A673 (cell line): ENCODE results near the gene KIAA1549.

Experiments
- CTCF ChIP-seq: fragments of 300-800, 200-600 bp; sonication (generic); conservative IDR thresholded peaks from 2 replicates; pipeline ENCODE4 v1.5.1; 2017; ENCODE audit warnings: low read depth, mild to moderate bottlenecking, antibody characterized with exemption, low read length, moderate library complexity, mixed read lengths
- EZH2 ChIP-seq: fragments of 200-600 bp; sonication (generic); IDR thresholded peaks from 2 replicates; pipeline ENCODE4 v1.6.1; 2017; ENCODE audit warnings: borderline replicate concordance, low read depth, mild to moderate bottlenecking, mixed read lengths, antibody characterized with exemption, low read length; ENCODE audit not compliant: poor library complexity, severe bottlenecking

- TF ChIP-seq CTCF (no peak), EZH2 (no peak)
These were observed 17.5 kb downstream of the KIAA1549 start for GRCh38 chr7:138963675-138964074.
